NCI-H1694 (cell line): ENCODE results near the gene DCAF5.
A peak's percentile ranks its signal among the peaks of the same experiment; 100 is the strongest.
"Not testable (repeated sequence)": the region's sequence is repeated elsewhere in the genome, so short reads cannot be mapped to it uniquely, and the experiment has no call there.

Experiments
- DNase-seq: peaks from one replicate; lab custom pipeline; 2025; lab: John Stamatoyannopoulos, UW

DCAF5 gene

GRCh38 chr14:69096246-69096645 is 56.7 kb downstream of the DCAF5 start:
- DNase-seq = no peak

GRCh38 chr14:69094481-69094880 is 58.4 kb downstream of the DCAF5 start:
- DNase-seq = no peak

- no peak for DNase-seq
Observed at GRCh38 chr14:69093631-69094421, 59.1 kb downstream of the DCAF5 start.

- no peak for DNase-seq
Observed at GRCh38 chr14:69092840-69093422, 60.0 kb downstream of the DCAF5 start.

GRCh38 chr14:69091695-69092094 is 61.2 kb downstream of the DCAF5 start:
- no peak for DNase-seq

GRCh38 chr14:69091006-69091405 is 61.9 kb downstream of the DCAF5 start:
- no peak for DNase-seq

- peak; percentile 15 for DNase-seq
Observed at GRCh38 chr14:69090187-69090789, 62.6 kb downstream of the DCAF5 start.

GRCh38 chr14:69089046-69089445 is 63.9 kb downstream of the DCAF5 start:
- DNase-seq = no peak

GRCh38 chr14:69088586-69088985 is 64.3 kb downstream of the DCAF5 start:
- no peak for DNase-seq

GRCh38 chr14:69087061-69087461 is 65.9 kb downstream of the DCAF5 start:
- DNase-seq = no peak

GRCh38 chr14:69086537-69086936 is 66.4 kb downstream of the DCAF5 start:
- no peak for DNase-seq

GRCh38 chr14:69084023-69084422 is 68.9 kb downstream of the DCAF5 start:
- no peak for DNase-seq

- no peak for DNase-seq
Observed at GRCh38 chr14:69083181-69083580, 69.7 kb downstream of the DCAF5 start.

GRCh38 chr14:69081271-69081670 is 71.6 kb downstream of the DCAF5 start:
- DNase-seq = no peak

GRCh38 chr14:69079747-69080146 is 73.2 kb downstream of the DCAF5 start:
- DNase-seq = no peak

GRCh38 chr14:69079188-69079742 is 73.7 kb downstream of the DCAF5 start:
- DNase-seq = no peak

- no peak for DNase-seq
Observed at GRCh38 chr14:69077841-69078240, 75.1 kb downstream of the DCAF5 start.

- not testable (repeated sequence) for DNase-seq
Observed at GRCh38 chr14:69077185-69077584, 75.7 kb downstream of the DCAF5 start.

GRCh38 chr14:69076341-69076740 is 76.6 kb downstream of the DCAF5 start:
- DNase-seq = no peak

- DNase-seq = no peak
Observed at GRCh38 chr14:69073915-69074314, 79.0 kb downstream of the DCAF5 start.

- DNase-seq = no peak
Observed at GRCh38 chr14:69073429-69073828, 79.5 kb downstream of the DCAF5 start.

GRCh38 chr14:69072584-69072983 is 80.3 kb downstream of the DCAF5 start:
- DNase-seq = no peak
